UCSD-AML1 (cell line): ENCODE data around the gene ASPDH.
"Not testable (repeated sequence)": the region's sequence is repeated elsewhere in the genome, so short reads cannot be mapped to it uniquely, and the experiment has no call there.

Experiments used
- DNase-seq: peaks from one replicate; lab custom pipeline; 2025; ENCODE audit not compliant: unreplicated experiment; lab: John Stamatoyannopoulos, UW

ASPDH gene

GRCh38 chr19:50548191-50549058, 34.7 kb upstream of the ASPDH start:
- DNase-seq: no peak

- DNase-seq: no peak
These were observed 33.9 kb upstream of the ASPDH start for GRCh38 chr19:50547385-50548190.

GRCh38 chr19:50546527-50547221, 33.0 kb upstream of the ASPDH start:
- DNase-seq: no peak

GRCh38 chr19:50542943-50543342, 29.2 kb upstream of the ASPDH start:
- DNase-seq: no peak

- DNase-seq: peak; percentile 83
These were observed 24.1 kb upstream of the ASPDH start for GRCh38 chr19:50537769-50538230.

- DNase-seq: no peak
These were observed 23.6 kb upstream of the ASPDH start for GRCh38 chr19:50537306-50537685.

- no peak for DNase-seq
These were observed 23.1 kb upstream of the ASPDH start for GRCh38 chr19:50536662-50537305.

- DNase-seq: no peak
These were observed 22.0 kb upstream of the ASPDH start for GRCh38 chr19:50535672-50536187.

- no peak for DNase-seq
These were observed 20.8 kb upstream of the ASPDH start for GRCh38 chr19:50534478-50534877.

- DNase-seq: no peak
These were observed 19.2 kb upstream of the ASPDH start for GRCh38 chr19:50532952-50533351.

- no peak for DNase-seq
These were observed 17.5 kb upstream of the ASPDH start for GRCh38 chr19:50531171-50531612.

- not testable (repeated sequence) for DNase-seq
These were observed 14.3 kb upstream of the ASPDH start for GRCh38 chr19:50528052-50528451.

GRCh38 chr19:50522881-50523280, 9.2 kb upstream of the ASPDH start:
- no peak for DNase-seq

- DNase-seq: no peak
These were observed 7.2 kb upstream of the ASPDH start for GRCh38 chr19:50520822-50521465.

- no peak for DNase-seq
These were observed 5.4 kb upstream of the ASPDH start for GRCh38 chr19:50519006-50519575.

- no peak for DNase-seq
These were observed 4.6 kb upstream of the ASPDH start for GRCh38 chr19:50518091-50519005.

- DNase-seq: no peak
These were observed 4.0 kb upstream of the ASPDH start for GRCh38 chr19:50517704-50518075.

- DNase-seq: no peak
These were observed 3.4 kb upstream of the ASPDH start for GRCh38 chr19:50516964-50517703.
